Measurements from ENCODE around the gene FRMD4B. TPM values are rescaled to one million over a fixed set of nuclear protein-coding genes. Genes with fewer than 3 reads are reported as not detected.
"Not testable (repeated sequence)": the region's sequence is repeated elsewhere in the genome, so short reads cannot be mapped to it uniquely, and the experiment has no call there.

The FRMD4B gene
- polyA plus RNA-seq, 4 donors, result 39.5 to 46.4 (median 43.9) TPM

- no peak for DNase-seq (ENCODE audit: low read depth in 4 of 4, low spot score in 3 of 4)
Observed at GRCh38 chr3:69252141-69252540, 133.7 kb downstream of the FRMD4B start.

- DNase-seq (ENCODE audit: low read depth in 4 of 4, low spot score in 3 of 4), result no peak
Observed at GRCh38 chr3:69251078-69251805, 134.6 kb downstream of the FRMD4B start.

DNA sequence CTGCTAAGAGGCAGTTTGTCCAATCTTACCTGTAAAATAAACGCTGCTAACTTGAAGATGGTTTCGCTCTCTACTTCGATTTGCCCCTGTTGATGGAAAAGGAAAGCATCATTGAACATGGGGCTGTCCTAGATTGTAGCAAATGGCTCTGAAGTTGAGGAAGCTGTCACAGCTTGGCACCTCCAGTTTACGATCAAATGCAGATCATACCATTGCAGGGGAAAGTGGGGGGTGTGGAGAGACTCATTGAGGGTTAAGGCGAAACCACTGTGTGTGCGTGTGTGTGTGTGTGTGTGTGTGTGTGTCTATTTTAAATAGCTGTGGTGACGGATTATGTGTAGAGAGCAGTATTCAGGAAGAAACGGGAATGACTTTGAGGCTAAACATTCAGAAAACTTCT, 135.9 kb downstream of the FRMD4B start:
- peak in 3 of 4 donors; percentile 69 to 80 (median 76) for DNase-seq (ENCODE audit: low read depth in 4 of 4, low spot score in 3 of 4)

GRCh38 chr3:69249001-69249400, 136.9 kb downstream of the FRMD4B start:
- no peak for DNase-seq (ENCODE audit: low read depth in 4 of 4, low spot score in 3 of 4)

- DNase-seq (ENCODE audit: low read depth in 4 of 4, low spot score in 3 of 4), result no peak
Observed at GRCh38 chr3:69248436-69248835, 137.5 kb downstream of the FRMD4B start.

- DNase-seq (ENCODE audit: low read depth in 4 of 4, low spot score in 3 of 4), result no peak
Observed at GRCh38 chr3:69246612-69247011, 139.3 kb downstream of the FRMD4B start.

DNA sequence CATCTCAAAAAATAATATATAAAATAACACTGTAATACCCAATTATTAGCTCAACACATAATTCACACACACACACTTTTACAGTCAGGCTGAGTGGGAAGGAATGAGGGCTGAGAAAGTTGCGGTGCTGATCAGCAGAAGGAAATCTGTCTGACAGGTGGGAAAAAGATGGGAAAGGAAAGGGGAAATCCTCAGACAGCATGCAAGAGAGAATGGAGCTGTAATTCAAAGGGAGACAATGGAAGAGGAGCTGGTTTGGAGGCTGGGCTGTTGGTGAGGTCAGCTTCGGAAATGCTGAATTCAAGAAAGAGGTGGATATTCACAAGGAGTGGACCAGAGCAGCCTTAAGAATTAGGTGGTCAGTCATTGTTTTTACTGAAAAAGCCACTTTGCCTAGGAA, 141.8 kb downstream of the FRMD4B start:
- no peak for DNase-seq (ENCODE audit: low read depth in 4 of 4, low spot score in 3 of 4)

DNA sequence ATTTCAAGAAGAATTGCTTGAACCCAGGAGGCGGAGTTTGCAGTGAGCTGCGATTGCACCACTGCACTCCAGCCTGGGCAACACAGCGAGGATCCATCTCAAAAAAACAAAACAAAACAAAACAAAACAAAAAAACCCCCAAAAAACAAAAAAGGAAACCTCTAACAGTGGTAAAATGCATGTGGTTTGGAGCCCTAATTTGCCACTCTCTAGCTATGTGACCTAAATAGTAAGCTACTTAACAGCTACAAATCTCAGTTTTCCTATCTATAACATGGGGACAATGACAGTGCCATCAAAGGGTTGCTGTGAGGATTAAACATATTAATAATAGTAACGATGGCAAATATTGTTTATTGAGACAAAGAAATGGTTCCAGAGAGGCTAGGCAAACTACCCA, 144.1 kb downstream of the FRMD4B start:
- no peak for DNase-seq (ENCODE audit: low read depth in 4 of 4, low spot score in 3 of 4)

- DNase-seq (ENCODE audit: low read depth in 4 of 4, low spot score in 3 of 4), result no peak
Observed at GRCh38 chr3:69240651-69241568, 145.0 kb downstream of the FRMD4B start.

- no peak for DNase-seq (ENCODE audit: low read depth in 4 of 4, low spot score in 3 of 4)
Observed at GRCh38 chr3:69239063-69239462, 146.8 kb downstream of the FRMD4B start.

DNA sequence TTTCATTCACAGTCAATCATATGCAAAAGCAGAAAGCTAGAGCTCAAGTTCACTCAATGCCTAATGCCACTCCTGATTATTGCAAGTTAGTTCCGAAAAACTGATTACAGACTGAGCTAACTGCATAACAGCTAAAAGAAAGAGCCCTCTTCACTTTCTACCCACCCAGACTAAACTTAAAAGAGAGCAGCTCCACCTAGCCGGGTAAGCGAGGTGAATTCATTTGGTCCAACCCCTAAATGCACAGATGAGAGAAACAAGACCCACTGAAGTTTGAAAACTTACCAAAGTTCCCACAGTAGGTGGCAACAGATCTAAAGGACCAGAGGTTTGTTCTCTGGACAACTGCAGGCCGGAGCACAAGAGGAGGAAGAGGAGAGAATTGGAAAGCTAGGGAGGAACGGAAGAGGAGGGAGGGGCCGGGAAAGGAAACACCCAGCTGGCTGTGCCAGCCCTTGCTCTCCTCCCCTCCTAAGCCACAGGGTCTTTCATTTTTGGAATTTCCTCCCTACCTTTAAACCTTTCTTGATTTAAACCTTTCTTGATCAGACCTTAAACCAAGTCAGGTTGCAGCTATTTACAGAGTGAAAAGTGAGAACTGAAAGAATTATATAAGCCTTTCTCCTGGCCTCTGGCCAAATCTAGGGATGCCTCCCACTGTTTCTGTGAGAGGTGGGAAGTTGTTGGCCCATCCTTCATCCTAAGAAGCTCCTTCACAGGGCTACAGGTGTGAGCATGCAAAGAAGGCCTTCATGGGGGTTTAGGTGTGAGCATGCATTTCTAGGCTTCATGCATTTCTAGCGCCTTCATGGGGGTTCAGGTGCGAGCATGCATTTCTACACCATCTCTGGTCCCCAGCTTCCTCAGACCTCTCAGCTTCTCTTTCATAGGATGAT, 148.8 kb downstream of the FRMD4B start:
- DNase-seq (ENCODE audit: low read depth in 4 of 4, low spot score in 3 of 4), result no peak

DNA sequence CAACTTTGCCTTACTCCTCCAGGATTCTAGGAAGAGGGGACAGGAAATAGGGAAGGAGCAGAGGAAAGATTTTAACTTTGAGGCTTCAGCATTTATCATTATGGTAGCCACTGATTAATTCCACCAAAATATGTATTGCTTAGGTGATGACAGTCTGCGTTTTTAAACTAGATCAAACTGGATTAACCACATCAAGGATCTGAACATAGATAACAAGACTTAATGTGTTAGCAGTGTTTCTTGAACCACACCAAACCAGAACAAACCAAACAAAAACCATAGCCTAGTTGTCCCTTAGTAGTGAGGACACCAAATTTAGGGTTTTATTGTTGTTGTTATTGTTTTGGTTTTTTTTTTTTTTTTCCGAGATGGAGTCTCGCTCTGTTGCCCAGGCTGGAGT, 150.0 kb downstream of the FRMD4B start:
- DNase-seq (ENCODE audit: low read depth in 4 of 4, low spot score in 3 of 4), result no peak

DNA sequence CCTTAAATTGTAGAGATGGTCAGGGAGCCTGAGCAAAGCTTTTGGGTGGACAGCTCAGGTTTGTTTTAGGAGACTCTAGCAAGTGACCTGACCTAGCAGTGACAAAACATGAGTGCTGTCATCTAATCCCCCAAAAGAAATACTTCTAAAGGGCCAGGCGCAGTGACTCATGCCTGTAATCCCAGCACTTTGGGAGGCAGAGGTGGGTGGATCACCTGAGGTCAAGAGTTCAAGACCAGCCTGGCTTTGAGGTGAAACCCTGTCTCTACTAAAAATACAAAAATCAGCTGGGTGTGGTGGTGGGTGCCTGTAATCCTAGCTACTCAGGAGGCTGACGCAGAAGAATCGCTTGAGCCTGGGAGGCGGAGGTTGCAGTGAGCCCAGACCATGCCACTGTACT, 150.7 kb downstream of the FRMD4B start:
- not testable (repeated sequence) for DNase-seq (ENCODE audit: low read depth in 4 of 4, low spot score in 3 of 4)

DNA sequence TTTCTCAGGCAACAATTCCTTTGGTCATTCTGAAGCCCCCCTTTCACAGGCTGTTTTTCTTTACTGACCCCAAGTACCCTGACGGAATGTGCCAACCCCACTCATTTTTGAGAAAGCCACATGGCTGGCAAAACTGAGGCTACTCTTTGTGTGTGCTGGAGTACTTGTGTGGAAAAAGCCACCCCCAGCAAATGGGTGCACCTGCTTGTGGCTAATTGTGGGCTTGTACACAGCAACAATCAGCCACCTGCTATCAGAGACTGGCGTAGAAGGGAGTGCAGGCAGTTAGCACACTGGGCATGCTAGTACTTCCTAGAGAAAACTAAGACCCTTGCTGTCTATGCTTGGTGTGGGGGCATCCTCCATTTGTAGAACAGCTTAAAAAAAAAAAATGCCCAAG, 153.4 kb downstream of the FRMD4B start:
- no peak for DNase-seq (ENCODE audit: low read depth in 4 of 4, low spot score in 3 of 4)

- no peak for DNase-seq (ENCODE audit: low read depth in 4 of 4, low spot score in 3 of 4)
Observed at GRCh38 chr3:69231929-69232440, 153.9 kb downstream of the FRMD4B start.

DNA sequence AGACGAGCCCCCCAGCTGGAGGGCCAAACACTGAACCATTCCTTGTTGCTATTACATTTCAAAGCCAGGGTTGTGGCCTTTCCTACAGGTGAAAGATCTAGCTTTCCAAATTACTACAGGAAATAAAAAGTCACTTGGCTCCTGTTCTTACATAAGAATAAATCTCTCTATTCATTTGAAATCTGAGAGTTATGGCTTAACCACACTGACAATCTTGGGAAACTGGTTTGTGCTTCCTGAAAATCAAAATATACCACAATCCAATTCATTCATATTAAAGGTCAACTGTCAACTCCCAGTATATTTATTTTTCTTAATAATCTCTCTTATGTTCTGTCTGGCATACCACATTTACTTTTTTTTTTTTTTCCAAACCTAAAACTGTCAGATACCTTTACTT, 159.8 kb downstream of the FRMD4B start:
- no peak for DNase-seq (ENCODE audit: low read depth in 4 of 4, low spot score in 3 of 4)

DNA sequence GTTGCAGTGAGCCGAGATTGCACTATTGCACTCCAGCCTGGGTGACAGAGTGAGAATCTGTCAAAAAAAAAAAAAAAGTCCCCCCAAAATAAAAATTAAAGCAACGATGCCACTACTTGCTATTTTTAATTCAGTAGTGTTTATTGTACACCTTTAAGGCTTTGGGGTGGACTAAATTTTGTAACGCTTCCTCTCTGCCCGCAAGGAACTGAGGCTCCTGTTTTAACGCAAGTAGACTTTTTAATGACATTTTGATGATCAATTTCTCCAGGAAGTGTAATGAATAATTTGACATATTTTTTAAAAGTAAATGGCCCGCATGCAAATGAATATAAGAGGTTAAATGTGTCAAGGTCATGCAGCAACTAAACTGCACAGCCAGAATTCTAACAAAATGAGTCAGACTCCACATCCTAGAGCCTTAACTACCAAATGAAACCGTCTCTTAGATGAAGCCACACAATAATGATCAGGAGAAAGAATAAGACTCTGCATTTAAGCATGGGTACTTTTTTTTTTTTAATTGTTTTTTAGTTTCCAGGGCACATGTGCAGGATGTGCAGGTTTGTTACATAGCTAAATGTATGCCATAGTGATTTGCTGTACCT, 166.7 kb downstream of the FRMD4B start:
- DNase-seq (ENCODE audit: low read depth in 4 of 4, low spot score in 3 of 4), result no peak

GRCh38 chr3:69218079-69218478, 167.8 kb downstream of the FRMD4B start:
- DNase-seq (ENCODE audit: low read depth in 4 of 4, low spot score in 3 of 4), result no peak

DNA sequence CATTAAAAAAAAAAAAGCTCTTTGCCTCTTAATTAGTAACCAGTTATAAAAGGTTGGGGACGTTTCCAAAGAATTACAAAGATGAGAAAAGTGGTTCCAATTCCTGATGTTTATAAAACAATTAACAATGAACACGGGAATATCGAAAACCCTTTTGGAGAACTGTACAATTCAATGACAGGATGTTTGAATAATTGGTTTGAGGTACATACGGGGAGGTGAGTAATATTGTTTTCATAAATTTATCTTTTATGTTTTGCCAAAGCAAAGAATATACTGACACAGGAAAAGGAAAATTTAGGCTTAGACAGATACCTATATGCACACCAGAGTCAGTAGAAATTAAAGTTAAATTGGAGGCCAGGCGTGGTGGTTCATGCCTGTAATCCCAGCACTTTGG, 168.9 kb downstream of the FRMD4B start:
- DNase-seq (ENCODE audit: low read depth in 4 of 4, low spot score in 3 of 4), result no peak

- no peak for DNase-seq (ENCODE audit: low read depth in 4 of 4, low spot score in 3 of 4)
Observed at GRCh38 chr3:69214241-69214640, 171.6 kb downstream of the FRMD4B start.
